Upper lobe of left lung (tissue), 6 donors: Measurements from ENCODE around the gene SCUBE1. TPM values are rescaled to one million over a fixed set of nuclear protein-coding genes. Genes with fewer than 3 reads are reported as not detected.

ENCODE experiments used
- ATAC-seq, 2 donors: fragments of 200-7000 bp; cut with Tn5 transposase; one replicate each; pipeline ENCODE4 v1.9.1; 2022; ENCODE audit warnings: mild to moderate bottlenecking in 2 of 2, moderate library complexity in 2 of 2; ENCODE audit not compliant: low FRiP score in 2 of 2
- DNase-seq, 2 donors: peaks; one replicate each; pipeline ENCODE4 v3.0.0-alpha.2; 2019 to 2020
- H3K27ac ChIP-seq, 4 donors: fragments of 200-600 bp; sonication (generic); one replicate each; pipeline ENCODE4 v1.5.1; 2016 to 2019
- H3K27me3 ChIP-seq, 4 donors: fragments of 200-600 bp; sonication (generic); one replicate each; pipeline ENCODE4 v1.5.1; 2017 to 2019
- H3K36me3 ChIP-seq, 4 donors: fragments of 200-600 bp; sonication (generic); one replicate each; pipeline ENCODE4 v1.5.1; 2016 to 2019
- H3K4me1 ChIP-seq, 4 donors: fragments of 200-600 bp; sonication (generic); one replicate each; pipeline ENCODE4 v1.5.1; 2018 to 2019
- H3K4me3 ChIP-seq, 4 donors: fragments of 200-600 bp; sonication (generic); one replicate each; pipeline ENCODE4 v1.5.1; 2017 to 2019; ENCODE audit warnings: mild to moderate bottlenecking in 2 of 4, moderate library complexity in 1 of 4
- H3K9me3 ChIP-seq, 4 donors: fragments of 200-600 bp; sonication (generic); one replicate each; pipeline ENCODE4 v1.5.1; 2018 to 2019
- EP300 ChIP-seq, 4 donors: sonication (generic); formaldehyde crosslinking; IDR thresholded peaks; one replicate each; pipeline ENCODE4 v1.5.1; 2017; ENCODE audit warnings: antibody characterized with exemption in 4 of 4, control low read depth in 2 of 4
- POLR2A ChIP-seq, 4 donors: fragments of 450-650 bp; IDR thresholded peaks; one replicate each; pipeline ENCODE4 v1.5.1; 2016 to 2017; ENCODE audit warnings: antibody characterized with exemption in 4 of 4, mild to moderate bottlenecking in 2 of 4
- POLR2AphosphoS5 ChIP-seq, 2 donors: sonication (generic); formaldehyde crosslinking; IDR thresholded peaks; one replicate each; pipeline ENCODE4 v1.5.1; 2017; ENCODE audit warnings: antibody characterized with exemption in 2 of 2
- WGBS, 2 donors: methylation state at CpG; one replicate each; pipeline ENCODE4 v1.1.5; 2017 to 2018; 5-methylcytosine and 5-hydroxymethylcytosine counted together
- total RNA-seq, 6 donors: library from RNA; depleted of rRNA in 4 of 6; stranded (reverse); fragments of >200 nt in 4 of 6; gene quantifications; one replicate each; pipeline versions ENCODE4 v1.1.0 to v1.2.1, GENCODE V29; 2016 to 2021
- TF ChIP-seq, protein P1 (sequence below), 6 experiments: fragments of 450-650 bp in 4 of 6; fragments of 200-600 bp in 2 of 6; sonication (generic) in 2 of 6; IDR thresholded peaks; one replicate each; pipeline ENCODE4 v1.5.1; 2016 to 2019; ENCODE audit warnings: antibody characterized with exemption in 6 of 6
- donor health status: DM: no; HTN: no; CAD: no; lungs with moderate emphysema.
- donor health status: DM: no; HTN: yes; CAD: no; lungs with severe emphysema.

Gene SCUBE1
- total RNA-seq, 6 donors from 2014 or later = 9.7 to 55.9 (median 20.8) TPM

DNA sequence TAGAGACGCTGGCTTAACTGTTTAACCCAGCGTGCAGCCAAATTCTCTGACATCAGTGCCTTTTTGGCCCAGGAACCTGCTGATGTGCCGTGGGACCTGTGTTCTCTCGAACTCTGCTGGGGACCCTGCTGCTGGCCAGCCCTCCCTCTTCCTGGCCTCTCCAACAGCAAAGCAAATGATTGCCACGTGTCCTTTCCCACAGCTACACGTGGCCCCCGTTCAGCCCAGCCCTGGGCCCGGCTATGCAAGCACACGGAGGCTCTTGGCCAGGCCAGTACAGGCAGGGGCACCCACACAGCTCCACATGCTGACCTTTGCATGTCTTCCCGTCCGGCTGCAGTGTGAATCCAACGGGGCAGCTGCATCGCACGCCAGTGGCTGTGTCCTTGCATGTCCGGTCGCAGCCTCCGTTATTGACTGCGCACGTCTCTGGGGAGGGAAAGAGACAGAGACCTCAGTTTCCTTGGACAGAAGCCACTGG lies 104.6 kb downstream of the SCUBE1 start:
- peak in 1 of 2 donors; percentile 82 for DNase-seq
- TF ChIP-seq POLR2A (IDR thresholded peaks at IDR 0.05) (no peak), EP300 (IDR thresholded peaks at IDR 0.05) (no peak), POLR2AphosphoS5 (IDR thresholded peaks at IDR 0.05) (no peak)
- TF ChIP-seq, protein P1, sequence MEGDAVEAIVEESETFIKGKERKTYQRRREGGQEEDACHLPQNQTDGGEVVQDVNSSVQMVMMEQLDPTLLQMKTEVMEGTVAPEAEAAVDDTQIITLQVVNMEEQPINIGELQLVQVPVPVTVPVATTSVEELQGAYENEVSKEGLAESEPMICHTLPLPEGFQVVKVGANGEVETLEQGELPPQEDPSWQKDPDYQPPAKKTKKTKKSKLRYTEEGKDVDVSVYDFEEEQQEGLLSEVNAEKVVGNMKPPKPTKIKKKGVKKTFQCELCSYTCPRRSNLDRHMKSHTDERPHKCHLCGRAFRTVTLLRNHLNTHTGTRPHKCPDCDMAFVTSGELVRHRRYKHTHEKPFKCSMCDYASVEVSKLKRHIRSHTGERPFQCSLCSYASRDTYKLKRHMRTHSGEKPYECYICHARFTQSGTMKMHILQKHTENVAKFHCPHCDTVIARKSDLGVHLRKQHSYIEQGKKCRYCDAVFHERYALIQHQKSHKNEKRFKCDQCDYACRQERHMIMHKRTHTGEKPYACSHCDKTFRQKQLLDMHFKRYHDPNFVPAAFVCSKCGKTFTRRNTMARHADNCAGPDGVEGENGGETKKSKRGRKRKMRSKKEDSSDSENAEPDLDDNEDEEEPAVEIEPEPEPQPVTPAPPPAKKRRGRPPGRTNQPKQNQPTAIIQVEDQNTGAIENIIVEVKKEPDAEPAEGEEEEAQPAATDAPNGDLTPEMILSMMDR (IDR thresholded peaks at IDR 0.05) = no peak
- Histone ChIP-seq H3K4me3 (no peak overlapping the region), H3K4me1 (peaks cover 0 to 27% (median 17%) of the 10 kb centered on the region in 4 donors), H3K27ac (no peak overlapping the region), H3K9me3 (no peaks in the 10 kb centered on the region), H3K36me3 (peaks cover 0 to 4% (median 0%) of the 10 kb centered on the region in 4 donors), H3K27me3 (no peaks in the 10 kb centered on the region)
- WGBS, 2 donors = 69 to 82% methylated on average over 18 to 19 of the region's 19 CpGs
- peak in 1 of 2 donors; percentile 9 for ATAC-seq

DNA sequence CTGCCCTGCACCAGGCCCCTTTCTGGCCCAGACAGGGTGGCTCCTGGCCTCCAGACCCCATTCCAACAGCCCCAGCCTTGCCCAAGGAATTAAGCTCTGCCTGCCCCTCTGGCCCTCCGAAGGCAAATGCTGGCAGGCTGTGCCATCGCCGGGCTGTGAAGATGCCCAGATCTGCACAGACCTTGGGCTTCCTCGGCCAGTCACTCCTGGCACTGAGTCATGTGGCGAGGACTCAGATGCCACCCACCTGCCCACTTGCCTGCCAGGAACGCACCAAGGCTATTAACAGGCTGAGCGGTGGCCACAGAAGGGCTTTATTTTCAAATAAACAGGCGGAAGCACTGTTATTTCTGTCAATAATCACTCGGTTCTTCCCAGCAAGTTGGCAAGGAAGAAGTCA lies 105.9 kb downstream of the SCUBE1 start:
- Histone ChIP-seq H3K9me3 (no peaks in the 10 kb centered on the region), H3K4me3 (no peak overlapping the region), H3K36me3 (peaks cover 0 to 4% (median 0%) of the 10 kb centered on the region in 4 donors), H3K27me3 (no peaks in the 10 kb centered on the region), H3K27ac (no peak overlapping the region), H3K4me1 (peaks cover 0 to 27% (median 17%) of the 10 kb centered on the region in 4 donors)
- no peak for DNase-seq
- no peak for TF ChIP-seq EP300 (IDR thresholded peaks at IDR 0.05)
- TF ChIP-seq POLR2AphosphoS5 (IDR thresholded peaks at IDR 0.05) = no peak
- TF ChIP-seq POLR2A (IDR thresholded peaks at IDR 0.05) = no peak
- TF ChIP-seq, protein P1 (IDR thresholded peaks at IDR 0.05) = no peak
- 77 to 88% methylated on average over 6 to 9 of the region's 9 CpGs for WGBS, 2 donors
- ATAC-seq = no peak

DNA sequence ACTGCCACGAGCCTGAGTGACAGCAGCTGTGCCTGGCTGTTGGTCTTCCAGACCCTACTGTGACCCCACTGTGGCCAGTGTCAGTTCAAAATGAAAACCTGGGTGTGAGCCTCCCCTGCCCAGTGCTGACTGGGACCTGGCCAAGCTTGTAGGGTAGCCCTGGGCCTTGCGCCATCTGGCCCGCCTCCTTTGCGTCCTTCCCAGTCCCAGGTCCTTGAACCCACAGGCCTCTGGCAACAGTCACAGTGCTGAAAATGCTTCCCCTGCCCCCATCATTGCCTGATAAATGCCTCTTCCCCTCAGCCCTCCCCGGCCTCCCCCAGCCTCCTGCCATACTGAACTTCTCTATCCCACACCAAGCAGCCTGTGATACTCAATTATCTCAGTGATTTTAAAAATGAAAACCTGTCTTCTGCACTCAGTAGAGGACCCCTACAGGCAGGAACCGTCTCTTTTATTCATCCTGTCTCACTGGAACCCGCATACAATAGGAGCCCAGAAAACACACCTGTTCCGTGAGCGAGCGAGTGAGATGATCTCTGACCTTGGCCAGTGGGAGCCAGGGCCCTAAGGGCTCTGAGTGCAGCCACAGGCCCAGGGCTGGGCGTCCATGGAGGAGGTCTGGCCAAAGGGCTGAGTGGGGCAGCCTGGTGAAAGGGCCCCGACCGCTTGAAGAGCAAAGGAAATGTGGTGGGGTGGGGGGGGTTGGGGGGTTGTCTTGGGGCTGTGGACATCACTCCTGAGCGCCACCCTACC lies 106.6 kb downstream of the SCUBE1 start:
- Histone ChIP-seq H3K36me3 (peaks cover 0 to 4% (median 0%) of the 10 kb centered on the region in 4 donors), H3K27ac (no peak overlapping the region), H3K4me1 (peaks cover 1 to 27% (median 19%) of the 10 kb centered on the region in 4 donors), H3K27me3 (no peaks in the 10 kb centered on the region), H3K4me3 (no peak overlapping the region), H3K9me3 (no peaks in the 10 kb centered on the region)
- 71% methylated on average over 12 to 14 of the region's 14 CpGs for WGBS, 2 donors
- peak; percentile 84 for DNase-seq
- TF ChIP-seq POLR2AphosphoS5 (IDR thresholded peaks at IDR 0.05) (no peak), EP300 (IDR thresholded peaks at IDR 0.05) (no peak), POLR2A (IDR thresholded peaks at IDR 0.05) (no peak)
- TF ChIP-seq, protein P1 (IDR thresholded peaks at IDR 0.05) = no peak
- ATAC-seq = no peak

DNA sequence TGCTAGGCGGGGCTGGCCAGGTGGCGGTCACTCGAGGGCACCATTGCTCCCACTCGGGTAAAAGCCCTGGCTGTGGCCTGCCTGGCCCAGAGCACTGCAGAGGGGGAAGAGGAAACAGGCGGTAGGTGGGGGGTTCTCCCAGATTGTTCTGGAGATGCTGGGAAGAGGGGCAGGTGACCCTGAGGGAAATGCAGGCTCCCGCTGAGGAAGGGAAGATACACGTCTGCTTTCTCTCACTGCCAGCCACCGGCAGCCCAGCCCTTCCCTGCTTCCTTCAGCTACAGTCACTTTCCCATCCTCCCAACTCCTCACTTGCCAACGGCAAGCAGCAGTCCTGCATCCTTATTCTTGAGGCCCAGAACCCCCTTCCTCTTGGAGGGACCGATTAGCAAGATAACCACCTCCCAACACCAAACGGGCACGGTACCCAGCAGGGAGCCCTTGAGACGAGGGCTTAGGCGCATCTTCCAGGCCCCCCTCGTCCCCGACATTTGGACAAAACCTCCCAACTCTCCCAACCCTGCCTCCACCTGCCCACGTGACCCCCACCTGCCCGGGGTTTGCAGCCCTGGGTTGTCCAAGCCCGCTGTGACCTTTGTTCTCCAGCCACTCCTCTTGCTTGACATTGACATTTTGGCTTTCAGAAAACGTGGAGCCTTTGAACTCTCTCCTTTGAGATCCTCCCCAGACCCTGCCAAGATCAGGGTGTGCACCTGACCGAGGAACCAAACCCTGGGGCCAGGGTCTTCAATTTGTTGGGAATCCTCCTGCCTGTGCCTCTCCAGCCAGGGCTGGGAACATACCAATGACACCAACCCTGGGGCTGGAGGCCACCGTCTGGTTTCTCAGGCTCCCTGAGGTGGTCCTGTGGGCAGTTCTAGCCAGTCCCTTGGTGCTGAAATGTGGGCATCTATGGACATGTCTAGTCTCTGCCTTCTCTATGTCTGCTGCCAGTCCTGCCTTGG lies 107.4 kb downstream of the SCUBE1 start:
- DNase-seq (no peak), ATAC-seq (no peak)
- H3K4me1 ChIP-seq = peaks cover 5 to 25% (median 19%) of the 10 kb centered on the region in 4 donors
- H3K27me3 ChIP-seq = no peaks in the 10 kb centered on the region
- no peak overlapping the region for H3K27ac ChIP-seq
- no peak for TF ChIP-seq EP300 (IDR thresholded peaks at IDR 0.05)
- no peak for TF ChIP-seq POLR2AphosphoS5 (IDR thresholded peaks at IDR 0.05)
- TF ChIP-seq, protein P1 (IDR thresholded peaks at IDR 0.05) = no peak
- TF ChIP-seq POLR2A (IDR thresholded peaks at IDR 0.05) = no peak
- no peaks in the 10 kb centered on the region for H3K9me3 ChIP-seq
- WGBS, 2 donors = 80% methylated on average over 19 to 22 of the region's 22 CpGs
- H3K4me3 ChIP-seq = no peak overlapping the region
- peaks cover 0 to 4% (median 0%) of the 10 kb centered on the region in 4 donors for H3K36me3 ChIP-seq
